Activated CD4-positive, alpha-beta T cell treated with anti-CD3 and anti-CD28 coated beads, Interleukin-2, Interleukin-6, amounts not matched to agents 100 ng/mL and 50 ng/mL, durations not matched to agents 16 hours and 8 hours (primary cell): ENCODE measurements around the gene EDRF1.
"Not testable (repeated sequence)": the region's sequence is repeated elsewhere in the genome, so short reads cannot be mapped to it uniquely, and the experiment has no call there.

Experiments
- DNase-seq: peaks from one replicate; pipeline ENCODE4 v3.0.0-alpha.2; 2020

Gene EDRF1

GRCh38 chr10:125709553-125710474 lies 9.7 kb upstream of the EDRF1 start:
- no peak for DNase-seq

DNA sequence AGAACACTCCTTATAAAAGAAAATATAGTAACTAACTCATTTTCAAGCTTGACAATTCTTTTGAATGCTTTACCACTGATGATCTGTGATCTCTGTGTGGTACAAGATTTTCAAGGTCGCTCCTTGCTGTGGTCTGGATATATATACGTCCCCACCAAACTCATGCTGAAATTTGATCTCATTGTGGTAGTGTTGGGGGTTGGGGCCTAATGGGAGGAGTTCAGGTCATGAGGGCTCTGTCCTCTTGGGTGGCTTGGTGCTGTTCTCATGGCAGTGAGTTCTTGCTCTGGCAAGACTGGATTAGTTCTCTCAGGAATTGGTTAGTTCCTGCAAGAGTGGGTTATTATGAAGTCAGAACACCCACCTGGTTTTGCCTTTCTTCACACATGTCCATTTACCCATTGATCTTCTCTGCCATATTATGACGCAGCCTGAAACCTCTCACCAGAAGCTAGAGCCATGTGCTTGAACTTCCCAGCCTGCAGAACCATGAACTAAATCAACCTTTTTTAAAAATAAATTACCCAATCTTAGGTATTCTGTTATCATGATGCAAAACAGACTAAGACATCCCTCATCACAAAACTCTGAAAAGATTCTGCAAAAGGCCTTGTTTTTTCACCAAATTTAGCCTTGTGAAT lies 8.3 kb upstream of the EDRF1 start:
- DNase-seq, result no peak

DNA sequence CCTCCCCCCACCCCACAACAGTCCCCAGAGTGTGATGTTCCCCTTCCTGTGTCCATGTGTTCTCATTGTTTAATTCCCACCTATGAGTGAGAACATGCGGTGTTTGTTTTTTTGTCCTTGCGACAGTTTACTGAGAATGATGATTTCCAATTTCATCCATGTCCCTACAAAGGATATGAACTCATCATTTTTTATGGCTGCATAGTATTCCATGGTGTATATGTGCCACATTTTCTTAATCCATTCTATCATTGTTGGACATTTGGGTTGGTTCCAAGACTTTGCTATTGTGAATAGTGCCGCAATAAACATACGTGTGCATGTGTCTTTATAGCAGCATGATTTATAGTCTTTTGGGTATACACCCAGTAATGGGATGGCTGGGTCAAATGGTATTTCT lies 4.8 kb upstream of the EDRF1 start:
- not testable (repeated sequence) for DNase-seq

DNA sequence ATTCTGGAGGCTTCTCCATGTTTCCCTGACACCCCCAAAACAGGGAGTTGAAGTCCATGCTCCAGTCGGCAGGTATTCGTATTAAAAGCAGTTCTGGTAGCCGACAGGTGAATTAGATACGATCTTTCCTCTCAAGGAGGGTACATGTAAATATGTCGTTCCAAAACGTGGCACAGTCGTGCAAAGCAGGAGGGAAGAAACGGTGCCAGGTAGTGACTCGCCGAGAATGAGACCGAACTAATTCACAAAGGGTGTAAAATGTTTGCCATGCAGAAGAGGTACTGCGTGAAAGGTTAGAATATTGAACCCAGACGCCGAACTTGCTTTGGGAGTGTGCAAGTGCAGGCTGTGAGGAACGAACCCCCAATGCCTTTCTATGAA lies 483 bp downstream of the EDRF1 start:
- DNase-seq, result no peak

GRCh38 chr10:125721035-125721434 lies 1.5 kb downstream of the EDRF1 start:
- DNase-seq, result no peak

DNA sequence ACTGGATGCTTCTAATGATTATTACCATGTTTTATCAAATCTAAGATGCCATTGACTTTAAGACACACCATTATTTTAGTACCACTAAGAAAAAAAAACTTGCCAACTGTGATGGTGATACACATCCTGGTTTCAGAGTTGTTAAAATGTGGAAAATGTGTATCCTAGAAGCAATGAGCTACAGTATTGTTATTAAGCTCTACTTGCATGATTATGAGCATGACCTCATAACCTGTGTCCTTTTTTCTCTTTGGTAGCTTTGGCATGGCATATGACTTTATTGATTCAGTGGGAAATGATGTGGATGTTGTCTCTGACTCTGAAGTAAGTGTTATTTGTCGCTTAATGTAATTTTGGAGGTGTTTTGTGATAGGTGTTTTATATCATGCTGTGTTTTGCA lies 3.3 kb downstream of the EDRF1 start:
- DNase-seq, result no peak

- DNase-seq, result no peak
These were observed 7.4 kb downstream of the EDRF1 start for GRCh38 chr10:125726914-125727313.

GRCh38 chr10:125727436-125727835 lies 7.9 kb downstream of the EDRF1 start:
- no peak for DNase-seq

GRCh38 chr10:125734148-125734547 lies 14.6 kb downstream of the EDRF1 start:
- DNase-seq, result no peak

DNA sequence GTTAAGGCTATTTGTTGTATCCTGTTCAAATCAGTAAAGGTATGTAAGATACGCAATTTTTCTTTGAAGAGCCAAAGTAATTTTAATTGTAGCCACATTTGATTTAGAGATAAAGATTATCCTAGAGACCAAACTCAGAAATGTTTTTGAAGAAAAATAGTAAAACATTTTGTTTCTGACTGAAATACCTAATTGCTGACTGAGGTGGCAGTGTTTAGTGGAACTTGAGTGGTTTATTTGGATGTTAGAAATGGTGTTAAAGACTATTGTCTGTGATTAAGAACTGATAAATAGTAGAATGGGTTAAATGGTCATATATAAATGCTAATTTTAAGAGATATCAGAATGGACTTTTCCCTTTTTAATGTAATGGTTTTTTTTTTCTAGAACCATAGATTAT lies 15.3 kb downstream of the EDRF1 start:
- no peak for DNase-seq

GRCh38 chr10:125738206-125738605 lies 18.7 kb downstream of the EDRF1 start:
- DNase-seq, result no peak

DNA sequence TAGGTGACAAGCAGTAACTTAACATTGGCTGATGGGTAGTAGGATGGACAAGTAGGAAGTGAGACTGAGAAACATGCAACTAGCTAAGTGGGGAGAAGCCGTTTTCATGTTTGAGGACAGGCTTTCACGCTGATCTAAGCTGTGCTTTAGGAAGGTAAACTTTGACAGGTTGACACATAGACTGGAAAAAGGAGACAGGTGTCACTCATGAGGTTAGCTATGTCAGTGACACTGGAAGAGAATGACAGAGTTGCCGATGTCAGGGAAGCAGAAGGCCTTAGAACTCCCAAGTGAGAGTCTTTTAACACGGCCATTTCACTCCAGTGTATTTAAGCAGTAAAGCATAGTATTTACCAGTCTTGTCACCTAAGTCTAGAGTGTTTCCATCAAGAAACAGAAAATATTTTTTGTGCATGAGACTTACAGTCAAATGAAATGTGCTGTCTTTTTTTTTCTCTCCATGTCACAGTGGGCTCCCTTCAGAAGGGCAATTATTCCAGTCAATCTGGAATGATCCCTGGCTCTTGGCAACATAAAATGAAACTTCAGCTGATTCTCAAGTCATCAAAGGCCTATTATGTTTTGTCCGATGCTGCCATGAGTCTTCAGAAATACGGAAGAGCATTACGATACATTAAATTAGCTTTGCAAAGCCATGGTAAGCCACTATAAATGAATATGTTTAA lies 20.6 kb downstream of the EDRF1 start:
- DNase-seq, result no peak

- DNase-seq, result no peak
These were observed 23.0 kb downstream of the EDRF1 start for GRCh38 chr10:125742465-125742864.

- DNase-seq, result no peak
These were observed 25.4 kb downstream of the EDRF1 start for GRCh38 chr10:125744909-125745308.

DNA sequence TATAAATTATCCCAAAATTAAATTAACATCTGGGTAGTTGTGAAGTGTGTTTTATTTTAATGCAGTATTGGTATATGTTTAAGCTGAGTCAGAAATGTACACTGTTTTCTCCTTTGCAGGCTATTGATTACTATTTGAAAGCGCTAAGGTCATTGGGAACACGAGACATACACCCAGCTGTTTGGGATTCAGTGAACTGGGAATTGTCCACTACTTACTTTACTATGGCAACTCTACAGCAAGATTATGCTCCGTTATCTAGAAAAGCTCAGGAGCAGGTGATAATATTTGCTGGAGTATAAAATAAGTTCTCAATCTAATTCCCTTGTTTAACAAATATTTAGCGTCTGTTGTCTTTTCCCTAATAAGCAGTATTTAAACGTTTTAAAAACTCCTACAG lies 27.9 kb downstream of the EDRF1 start:
- DNase-seq, result no peak

DNA sequence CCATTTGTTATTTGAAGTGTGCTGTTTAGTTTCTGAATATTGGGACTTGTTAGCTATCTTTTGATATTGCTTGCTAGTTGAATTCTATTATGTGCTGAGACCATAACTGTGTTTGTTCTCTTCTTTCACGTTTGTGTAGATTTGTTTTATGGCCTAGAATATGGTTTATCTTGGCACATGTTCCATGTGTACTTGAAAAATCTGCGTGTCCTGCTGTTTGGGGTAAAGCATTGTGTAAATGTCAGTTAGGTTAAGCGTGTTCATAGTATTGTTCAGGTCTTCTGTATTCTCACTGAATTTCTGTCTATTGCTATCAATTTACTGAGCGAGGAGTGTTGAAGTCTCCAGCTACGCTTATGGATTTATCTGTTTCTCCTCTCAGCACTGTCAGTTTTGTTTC lies 36.7 kb downstream of the EDRF1 start:
- no peak for DNase-seq

DNA sequence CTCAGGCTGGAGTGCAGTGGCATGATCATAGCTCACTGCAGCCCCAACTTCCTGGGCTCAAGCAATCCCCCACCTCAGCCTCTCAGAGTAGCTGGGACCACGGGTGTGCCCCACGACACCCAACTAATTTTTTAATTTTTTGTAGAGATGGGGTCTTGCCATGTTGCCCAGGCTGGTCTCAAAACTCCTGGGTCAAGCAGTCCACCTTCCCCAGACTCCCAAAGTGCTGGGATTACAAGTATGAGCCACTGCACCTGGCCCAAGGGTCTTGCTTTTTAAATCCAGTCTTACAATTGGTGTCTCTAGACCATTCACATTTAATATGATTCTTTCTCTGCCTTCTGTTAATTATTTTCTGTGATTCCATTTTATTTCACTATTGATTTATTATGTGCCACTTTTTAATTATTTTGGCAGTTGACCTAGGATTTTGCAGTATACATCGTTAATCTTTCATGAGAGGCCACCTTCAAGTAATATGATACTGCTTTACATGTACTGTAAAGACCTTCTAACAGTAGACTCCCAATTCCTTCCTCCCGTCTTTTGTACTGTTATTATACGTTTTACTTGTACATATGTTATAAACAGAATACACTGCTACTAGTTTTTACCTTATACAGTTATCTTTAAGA lies 37.5 kb downstream of the EDRF1 start:
- DNase-seq, result no peak

- no peak for DNase-seq
These were observed 38.2 kb downstream of the EDRF1 start for GRCh38 chr10:125757742-125758141.

GRCh38 chr10:125761961-125762360 lies 42.5 kb downstream of the EDRF1 start:
- DNase-seq, result no peak

DNA sequence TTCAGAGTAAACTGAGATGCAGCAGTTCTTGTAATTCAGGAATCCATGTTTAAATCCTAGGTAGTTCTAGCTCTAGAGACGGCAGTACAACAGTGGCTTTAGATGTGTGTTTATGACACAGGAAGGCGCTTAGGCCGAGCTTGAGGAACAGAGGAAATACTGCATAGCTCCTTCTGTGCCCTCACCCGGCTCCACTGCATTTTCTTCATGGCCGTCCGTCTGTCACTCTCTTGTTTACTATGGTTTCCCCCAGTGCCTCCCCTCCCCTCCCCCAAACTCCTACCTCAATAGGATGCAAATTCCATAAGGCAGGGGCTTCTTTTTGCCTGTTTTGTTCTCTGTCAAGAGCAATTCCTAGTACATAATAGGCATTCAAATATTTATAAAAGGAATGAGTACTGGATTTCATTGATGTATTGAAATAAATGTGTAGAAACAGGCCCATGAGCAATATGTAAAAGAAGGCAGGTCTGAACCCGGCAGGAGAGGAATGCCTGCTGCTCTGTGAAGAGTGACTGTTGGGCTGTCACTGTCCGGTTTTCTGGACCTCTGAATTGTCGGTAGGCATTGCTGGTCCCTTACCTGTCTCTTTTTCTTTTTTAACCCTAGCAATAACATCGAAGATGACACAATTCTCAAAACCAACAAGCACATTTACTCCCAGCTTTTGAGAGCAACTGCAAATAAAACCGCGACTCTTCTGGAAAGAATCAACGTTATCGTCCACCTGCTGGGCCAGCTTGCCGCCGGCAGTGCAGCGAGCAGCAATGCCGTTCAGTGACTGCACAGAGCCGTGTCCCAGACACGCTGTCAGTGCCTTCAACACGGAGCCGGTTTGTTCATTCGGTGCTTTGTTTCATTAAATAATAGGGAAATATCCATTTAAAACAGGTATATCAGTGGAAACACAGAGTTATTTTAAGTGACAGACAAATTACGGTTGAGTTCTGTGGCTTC lies 43.5 kb downstream of the EDRF1 start:
- no peak for DNase-seq

DNA sequence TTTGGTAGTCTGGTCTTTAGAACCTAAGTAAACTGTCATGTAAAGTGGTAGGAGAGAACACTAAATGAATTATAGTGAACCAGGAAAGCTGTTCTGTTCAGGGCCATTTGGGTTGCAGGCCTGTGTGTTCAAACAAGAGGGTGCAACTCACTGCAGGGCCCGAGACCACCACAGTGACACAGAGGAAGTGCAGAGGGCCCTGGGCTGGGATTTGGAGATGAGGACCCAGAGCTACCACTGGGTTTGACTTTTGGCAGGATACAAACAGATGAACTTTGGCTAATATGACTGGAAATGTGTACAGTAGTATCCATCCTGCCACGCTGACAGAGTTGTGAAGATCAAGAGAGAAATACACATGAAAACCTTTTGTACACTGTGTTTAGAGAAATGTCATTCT lies 46.3 kb downstream of the EDRF1 start:
- no peak for DNase-seq

GRCh38 chr10:125766511-125766910 lies 47.0 kb downstream of the EDRF1 start:
- no peak for DNase-seq
